ENCODE measurements around the gene SPANXN5. TPM values are rescaled to one million over a fixed set of nuclear protein-coding genes. Genes with fewer than 3 reads are reported as not detected.
"Not testable (repeated sequence)": the region's sequence is repeated elsewhere in the genome, so short reads cannot be mapped to it uniquely, and the experiment has no call there.

SPANXN5 gene
- total RNA-seq, 1 donor from 2014 or later, result not detected

DNA sequence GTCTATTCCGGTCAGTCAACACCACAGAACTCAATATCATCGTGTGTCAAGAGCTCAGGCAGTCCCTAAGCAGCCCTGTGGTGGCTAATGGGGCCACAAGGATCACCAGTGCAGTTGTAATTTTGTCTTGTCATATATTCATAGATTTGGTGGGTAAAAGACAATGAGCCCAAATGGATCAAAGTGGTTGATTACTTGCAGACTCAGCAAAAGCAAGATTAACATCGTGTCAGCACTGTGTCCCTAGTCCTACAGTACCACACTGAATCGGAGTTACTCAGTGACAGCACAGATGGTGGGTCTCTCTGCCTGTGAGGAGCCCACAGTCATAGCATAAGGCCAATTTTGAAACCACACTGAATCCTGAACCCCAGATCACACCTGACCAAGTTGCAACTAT, 22.6 kb upstream of the SPANXN5 start:
- intact Hi-C loops (cut with DNase I), result no loop called here
- Histone ChIP-seq H3K4me3 (no peak overlapping the region), H3K4me1 (no peaks in the 10 kb centered on the region), H3K27ac (no peak overlapping the region), H3K27me3 (ENCODE audit: low read depth) (no peaks in the 10 kb centered on the region), H3K9me3 (no peaks in the 10 kb centered on the region), H3K36me3 (no peaks in the 10 kb centered on the region)
- DNase-seq (no peak), ATAC-seq (no peak)
- TF ChIP-seq, protein P1, sequence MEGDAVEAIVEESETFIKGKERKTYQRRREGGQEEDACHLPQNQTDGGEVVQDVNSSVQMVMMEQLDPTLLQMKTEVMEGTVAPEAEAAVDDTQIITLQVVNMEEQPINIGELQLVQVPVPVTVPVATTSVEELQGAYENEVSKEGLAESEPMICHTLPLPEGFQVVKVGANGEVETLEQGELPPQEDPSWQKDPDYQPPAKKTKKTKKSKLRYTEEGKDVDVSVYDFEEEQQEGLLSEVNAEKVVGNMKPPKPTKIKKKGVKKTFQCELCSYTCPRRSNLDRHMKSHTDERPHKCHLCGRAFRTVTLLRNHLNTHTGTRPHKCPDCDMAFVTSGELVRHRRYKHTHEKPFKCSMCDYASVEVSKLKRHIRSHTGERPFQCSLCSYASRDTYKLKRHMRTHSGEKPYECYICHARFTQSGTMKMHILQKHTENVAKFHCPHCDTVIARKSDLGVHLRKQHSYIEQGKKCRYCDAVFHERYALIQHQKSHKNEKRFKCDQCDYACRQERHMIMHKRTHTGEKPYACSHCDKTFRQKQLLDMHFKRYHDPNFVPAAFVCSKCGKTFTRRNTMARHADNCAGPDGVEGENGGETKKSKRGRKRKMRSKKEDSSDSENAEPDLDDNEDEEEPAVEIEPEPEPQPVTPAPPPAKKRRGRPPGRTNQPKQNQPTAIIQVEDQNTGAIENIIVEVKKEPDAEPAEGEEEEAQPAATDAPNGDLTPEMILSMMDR (IDR thresholded peaks at IDR 0.05), result no peak

DNA sequence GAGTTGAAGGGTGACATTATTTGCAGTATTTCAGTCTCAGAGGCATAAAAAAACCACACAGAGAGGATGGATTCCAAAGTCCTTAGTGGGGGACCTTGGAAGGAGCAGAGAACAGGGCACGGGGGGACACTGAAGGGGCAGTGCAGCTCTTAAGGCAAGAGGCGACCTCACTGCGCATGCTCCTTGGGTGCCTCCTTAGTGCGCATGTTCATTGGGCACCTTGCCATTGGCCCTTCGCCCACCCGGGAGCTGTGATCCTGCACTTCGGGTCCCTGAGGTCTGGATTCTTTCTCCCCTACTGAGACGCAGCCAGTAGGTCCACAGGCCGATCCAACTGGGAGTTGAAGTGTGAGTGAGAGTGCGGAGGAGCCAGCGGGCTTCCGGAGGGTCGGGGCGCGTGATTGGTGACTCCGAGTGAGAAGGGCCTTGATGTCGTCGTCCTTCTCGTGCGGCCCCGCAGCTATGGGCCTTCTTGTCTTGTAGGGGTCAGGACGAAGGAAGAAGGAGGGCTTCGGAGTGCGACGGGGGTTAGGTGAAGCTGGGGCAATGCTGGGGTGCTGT, 13.9 kb upstream of the SPANXN5 start, which contains the start of gene XAGE5:
Gene XAGE5, plus strand, starts transcription at position 223 of the 561 bp plus-strand sequence. CDS start 1,280 bp downstream, outside the sequence.
- no peaks in the 10 kb centered on the region for H3K9me3 ChIP-seq
- H3K27me3 ChIP-seq (ENCODE audit: low read depth), result no peaks in the 10 kb centered on the region
- DNase-seq (no peak), ATAC-seq (no peak)
- no peaks in the 10 kb centered on the region for H3K36me3 ChIP-seq
- intact Hi-C loops (cut with DNase I), result no loop called here
- no peaks in the 10 kb centered on the region for H3K4me1 ChIP-seq
- TF ChIP-seq, protein P1 (IDR thresholded peaks at IDR 0.05), result no peak
- no peak within 1 kb of the TSS for H3K27ac ChIP-seq
- no peak within 1 kb of the TSS for H3K4me3 ChIP-seq

DNA sequence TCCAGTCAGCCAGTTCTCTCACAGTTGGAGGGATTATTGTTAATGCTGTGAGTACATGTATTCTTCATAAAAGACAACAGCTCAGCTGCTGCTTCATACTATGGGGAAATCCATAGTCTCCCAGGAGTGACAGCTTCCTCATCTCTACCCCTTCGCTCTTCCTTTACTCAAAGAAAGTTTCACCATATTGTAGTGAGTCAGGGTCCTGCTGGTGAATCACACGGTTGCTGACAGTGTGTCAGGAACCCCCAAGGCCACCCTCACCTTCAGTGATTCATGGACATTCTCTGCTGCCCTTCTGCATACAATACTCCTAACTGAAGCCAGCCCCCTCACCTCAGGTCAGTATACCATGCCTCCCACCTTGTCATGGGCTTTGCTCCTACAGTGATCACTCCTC, 7.6 kb upstream of the SPANXN5 start:
- H3K4me1 ChIP-seq; ATAC-seq; H3K27me3 ChIP-seq (ENCODE audit: low read depth); H3K4me3 ChIP-seq; H3K27ac ChIP-seq; DNase-seq; H3K36me3 ChIP-seq; intact Hi-C loops (cut with DNase I); H3K9me3 ChIP-seq: not testable (repeated sequence)

DNA sequence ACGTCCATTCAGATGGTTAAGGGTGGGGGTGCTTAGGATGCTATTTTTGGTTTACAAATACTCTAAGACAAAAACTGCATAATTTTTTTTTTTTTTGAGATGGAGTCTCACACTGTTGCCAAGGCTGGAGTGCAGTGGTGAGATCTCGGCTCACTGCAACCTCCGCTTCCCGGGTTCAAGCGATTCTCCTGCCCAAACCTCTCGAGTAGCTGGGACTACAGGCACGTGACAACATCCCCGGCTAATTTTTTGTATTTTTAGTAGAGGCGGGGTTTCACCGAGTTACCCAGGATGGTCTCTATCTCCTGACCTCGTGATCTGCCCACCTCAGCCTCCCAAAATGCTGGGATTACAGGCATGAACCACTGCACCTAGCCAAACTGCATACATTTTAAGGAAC, 23.7 kb downstream of the SPANXN5 start:
- intact Hi-C loops (cut with DNase I); H3K9me3 ChIP-seq; H3K36me3 ChIP-seq; H3K27me3 ChIP-seq (ENCODE audit: low read depth); DNase-seq; H3K27ac ChIP-seq; ATAC-seq; H3K4me1 ChIP-seq; H3K4me3 ChIP-seq: not testable (repeated sequence)

DNA sequence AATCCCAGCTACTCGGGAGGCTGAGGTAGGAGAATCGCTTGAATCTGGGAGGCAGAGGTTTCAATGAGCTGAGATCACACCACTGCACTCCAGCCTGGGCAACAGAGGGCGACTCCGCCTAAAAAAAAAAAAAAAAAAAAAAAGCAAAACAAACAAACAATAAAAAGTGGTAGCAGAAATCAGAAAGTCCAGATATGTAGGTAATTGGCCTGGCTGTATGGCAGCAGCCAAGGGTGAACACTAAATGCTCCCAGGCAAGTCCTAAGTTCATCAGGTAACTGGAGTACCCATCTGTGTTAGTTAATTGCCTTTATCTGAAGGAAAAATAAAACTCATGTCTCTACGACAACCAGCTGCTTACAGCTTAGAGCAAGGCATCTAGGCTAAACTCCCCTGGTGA, 31.2 kb downstream of the SPANXN5 start:
- H3K36me3 ChIP-seq; H3K4me1 ChIP-seq; H3K4me3 ChIP-seq; H3K27me3 ChIP-seq (ENCODE audit: low read depth); DNase-seq; intact Hi-C loops (cut with DNase I); H3K27ac ChIP-seq; ATAC-seq; H3K9me3 ChIP-seq: not testable (repeated sequence)

DNA sequence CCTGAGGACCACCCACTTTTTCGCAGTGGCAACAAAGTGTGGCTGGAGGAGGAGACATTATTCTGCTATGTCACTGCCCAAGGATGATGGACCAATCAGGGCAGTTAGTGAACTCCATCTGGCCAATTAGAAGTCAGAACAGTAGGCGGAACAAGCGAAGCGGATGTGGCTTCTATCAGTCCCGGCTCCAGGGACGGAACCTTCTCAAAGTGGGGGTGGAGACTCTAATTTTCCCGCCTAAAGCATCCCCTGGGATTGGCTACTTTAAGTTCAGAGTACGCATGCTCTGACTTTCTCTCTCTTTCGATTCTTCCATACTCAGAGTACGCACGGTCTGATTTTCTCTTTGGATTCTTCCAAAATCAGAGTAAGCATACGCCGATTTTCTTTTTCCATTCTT, 46.3 kb downstream of the SPANXN5 start, which contains the start of gene SSX2B:
Gene SSX2B, plus strand, starts transcription at position 301 of the 400 bp plus-strand sequence. CDS start 1,429 bp downstream, outside the sequence.
- H3K4me1 ChIP-seq; ATAC-seq; H3K36me3 ChIP-seq; DNase-seq; H3K4me3 ChIP-seq; H3K27me3 ChIP-seq (ENCODE audit: low read depth); H3K27ac ChIP-seq; H3K9me3 ChIP-seq; intact Hi-C loops (cut with DNase I): not testable (repeated sequence)

Other genes with a start within 250 kb of the SPANXN5 start
- gene SSX7, start 142.5 kb downstream of the SPANXN5 start, total RNA-seq, result not detected
- not detected for gene SSX2, start 90.2 kb downstream of the SPANXN5 start, total RNA-seq
- not detected for gene SSX2B, start 46.2 kb downstream of the SPANXN5 start, total RNA-seq
- not detected for gene XAGE5, start 13.9 kb upstream of the SPANXN5 start, total RNA-seq
- not detected for gene XAGE3, start 70.7 kb upstream of the SPANXN5 start, total RNA-seq
- 17.7 TPM for gene FAM156B, start 99.9 kb upstream of the SPANXN5 start, total RNA-seq
- gene FAM156A, start 161.1 kb upstream of the SPANXN5 start, total RNA-seq, result 20.6 TPM